HK-2 (cell line): ENCODE measurements around the gene ARR3.
A peak's percentile ranks its signal among the peaks of the same experiment; 100 is the strongest.
"Not testable (repeated sequence)": the region's sequence is repeated elsewhere in the genome, so short reads cannot be mapped to it uniquely, and the experiment has no call there.

Experiments used
- DNase-seq: peaks from one replicate; pipeline ENCODE4 v3.0.0-alpha.2; 2018; ENCODE audit not compliant: unreplicated experiment

Gene ARR3

GRCh38 chrX:70280573-70280972, 12.4 kb downstream of the ARR3 start:
- DNase-seq = no peak

DNA sequence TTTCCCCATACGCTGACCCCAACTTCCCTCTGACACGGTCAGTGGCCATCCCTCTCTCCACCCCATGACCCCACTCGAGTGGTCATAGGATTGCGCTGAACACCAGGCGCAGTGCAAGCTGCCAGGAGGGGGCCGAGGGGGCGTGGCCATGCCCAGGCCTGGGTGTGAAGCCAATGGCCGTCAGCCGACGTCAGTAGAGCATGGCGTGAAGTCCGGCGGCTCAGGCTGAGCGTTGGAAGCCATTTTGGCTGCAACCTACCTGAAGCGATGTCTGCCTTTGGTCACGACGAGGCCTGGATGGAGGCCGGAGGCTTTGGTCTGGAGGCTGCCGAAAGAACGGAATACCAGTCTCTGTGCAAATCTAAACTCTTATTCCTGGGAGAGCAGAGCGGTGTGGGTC, 13.8 kb downstream of the ARR3 start, which contains the start of gene RAB41:
Gene RAB41, plus strand, starts transcription at position 222 of the 400 bp plus-strand sequence. Its CDS starts 46 bp downstream, at position 268.
- no peak for DNase-seq

- no peak for DNase-seq
Observed at GRCh38 chrX:70289168-70289792, 21.1 kb downstream of the ARR3 start.

DNA sequence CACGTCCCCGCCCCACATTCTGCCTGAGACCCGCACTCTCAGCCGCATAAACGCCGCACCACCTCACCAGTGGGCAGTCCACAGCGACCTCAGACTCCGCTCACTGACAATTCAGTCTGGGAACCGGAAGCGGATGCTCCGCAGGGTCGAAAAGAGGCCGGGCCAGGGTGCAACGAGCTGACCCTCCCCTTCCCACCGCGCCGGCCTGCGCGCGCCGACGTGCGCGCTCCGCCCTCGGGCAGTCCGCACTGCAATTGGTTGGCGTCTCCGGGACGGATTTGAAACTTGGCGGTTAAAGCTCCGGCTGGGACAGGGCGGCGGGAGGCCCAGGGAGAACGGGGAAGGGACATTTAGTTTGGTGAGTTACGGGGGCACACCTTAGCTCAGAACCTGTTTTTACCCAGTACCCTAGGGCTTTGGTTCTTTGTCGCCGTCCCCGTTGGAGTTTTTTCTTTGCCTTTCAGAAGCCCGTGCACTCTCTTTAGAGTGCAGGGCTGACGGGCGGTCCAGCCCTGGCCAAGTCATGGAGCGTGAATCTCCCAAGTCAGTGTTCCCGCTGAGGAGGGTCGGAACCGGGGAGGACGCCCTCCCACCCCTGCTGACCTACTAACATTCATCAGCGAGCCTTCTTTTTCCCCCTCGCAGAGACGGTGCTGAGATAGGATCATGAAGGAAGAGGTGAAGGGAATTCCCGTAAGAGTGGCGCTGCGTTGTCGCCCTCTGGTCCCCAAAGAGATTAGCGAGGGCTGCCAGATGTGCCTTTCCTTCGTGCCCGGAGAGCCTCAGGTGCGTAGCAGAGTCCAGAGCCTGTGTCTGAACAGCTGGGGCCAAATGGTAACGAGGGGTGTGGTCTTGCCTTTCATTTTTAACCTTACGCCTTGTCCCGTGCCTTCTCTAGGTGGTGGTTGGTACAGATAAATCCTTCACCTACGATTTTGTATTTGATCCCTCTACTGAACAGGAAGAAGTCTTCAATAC, 21.9 kb downstream of the ARR3 start, which contains the start of the genes KIF4A and PDZD11:
Gene KIF4A, plus strand, starts transcription at position 312 of the 978 bp plus-strand sequence. Its CDS starts 355 bp downstream, at position 667.
Gene PDZD11, minus strand, starts transcription at position 135 of the 978 bp plus-strand sequence. CDS start 586 bp downstream, outside the sequence.
- DNase-seq = peak; percentile 88

DNA sequence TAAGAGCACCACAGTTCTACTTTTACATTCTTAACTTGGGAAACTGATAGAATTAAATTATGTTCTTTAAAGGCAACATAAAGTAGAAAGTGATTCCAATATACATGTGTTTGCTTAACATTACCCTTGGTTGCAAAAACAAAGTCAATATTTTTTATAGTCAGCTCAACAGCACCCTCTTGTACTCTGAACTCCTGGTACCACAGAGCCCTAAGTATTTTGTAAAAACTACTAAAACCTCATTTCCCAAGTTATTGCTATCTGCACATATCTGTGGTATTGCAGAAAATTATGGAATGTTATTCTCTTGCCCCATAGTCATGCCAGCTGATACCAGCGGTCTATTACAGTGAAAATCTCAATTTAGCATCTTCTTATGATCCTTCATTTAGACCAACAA, 24.7 kb downstream of the ARR3 start:
- no peak for DNase-seq

DNA sequence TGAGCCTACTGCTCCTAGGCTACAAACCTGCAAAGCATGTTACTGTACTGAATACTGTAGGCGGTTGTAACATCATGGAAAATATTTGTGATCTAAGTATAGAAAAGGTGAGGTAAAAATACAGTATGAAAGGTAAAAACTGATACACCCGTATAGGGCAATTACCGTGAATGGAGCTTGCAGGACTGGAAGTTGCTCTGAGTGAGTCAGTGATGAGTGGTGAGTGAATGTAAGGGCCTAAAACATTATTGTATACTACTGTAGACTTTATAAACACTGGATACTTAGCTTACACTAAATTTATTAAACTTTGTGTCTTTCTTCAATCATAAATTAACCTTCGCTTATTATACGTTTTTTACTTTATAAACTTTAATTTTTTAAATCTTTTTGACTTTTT, 25.5 kb downstream of the ARR3 start:
- DNase-seq = no peak

DNA sequence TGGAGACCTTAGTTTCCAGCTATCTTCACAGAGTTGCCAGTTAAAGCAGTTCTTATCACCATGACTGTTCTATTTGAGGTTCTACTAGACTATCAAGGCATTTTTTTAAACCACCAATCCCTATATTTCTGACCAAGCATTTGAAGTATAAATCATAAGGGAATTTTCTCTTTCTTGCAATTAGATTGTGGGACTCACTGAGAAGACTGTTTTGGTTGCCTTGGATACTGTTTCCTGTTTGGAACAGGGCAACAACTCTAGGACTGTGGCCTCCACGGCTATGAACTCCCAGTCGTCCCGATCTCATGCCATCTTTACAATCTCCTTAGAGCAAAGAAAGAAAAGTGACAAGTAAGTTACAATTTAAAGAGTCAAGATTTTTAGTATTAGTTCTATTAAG, 33.6 kb downstream of the ARR3 start:
- no peak for DNase-seq

DNA sequence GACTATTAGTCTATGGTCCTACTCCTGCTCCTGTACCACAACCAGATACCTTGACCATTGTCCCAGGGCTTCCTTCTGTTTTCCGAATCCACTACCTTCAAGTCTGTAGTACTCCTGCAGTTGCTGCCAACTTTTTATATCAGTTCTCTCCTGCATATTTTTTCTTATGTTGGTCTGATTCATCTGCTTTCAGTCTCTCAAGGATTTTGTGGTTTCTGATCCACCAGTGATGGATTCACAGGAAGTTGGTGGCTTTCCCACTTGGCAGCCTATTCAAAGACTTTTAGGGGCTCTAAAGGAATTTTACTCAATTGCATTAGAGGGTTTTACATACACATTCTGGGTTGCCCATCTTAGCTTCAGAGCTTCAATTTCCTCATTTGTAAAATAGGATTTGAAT, 45.4 kb downstream of the ARR3 start:
- no peak for DNase-seq

DNA sequence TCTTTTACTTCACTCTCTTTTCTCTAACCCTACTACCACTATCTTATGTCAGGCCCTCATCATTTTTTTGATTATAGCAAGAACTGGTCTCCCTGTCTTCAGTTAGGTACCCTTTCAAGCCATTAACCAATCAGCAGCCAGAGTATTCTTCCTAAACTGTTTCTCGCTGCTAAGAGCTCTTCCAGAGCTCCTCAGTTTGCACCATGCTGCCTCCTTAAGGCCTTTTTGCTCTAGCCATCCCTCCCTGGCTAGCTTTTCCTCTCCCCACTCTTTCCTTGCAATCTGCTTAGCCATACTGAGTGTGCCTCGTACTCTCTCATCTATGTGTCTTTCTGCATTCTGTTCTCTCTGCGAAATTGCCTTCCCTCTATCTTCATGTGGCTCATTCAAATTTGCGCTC, 54.6 kb downstream of the ARR3 start:
- no peak for DNase-seq

DNA sequence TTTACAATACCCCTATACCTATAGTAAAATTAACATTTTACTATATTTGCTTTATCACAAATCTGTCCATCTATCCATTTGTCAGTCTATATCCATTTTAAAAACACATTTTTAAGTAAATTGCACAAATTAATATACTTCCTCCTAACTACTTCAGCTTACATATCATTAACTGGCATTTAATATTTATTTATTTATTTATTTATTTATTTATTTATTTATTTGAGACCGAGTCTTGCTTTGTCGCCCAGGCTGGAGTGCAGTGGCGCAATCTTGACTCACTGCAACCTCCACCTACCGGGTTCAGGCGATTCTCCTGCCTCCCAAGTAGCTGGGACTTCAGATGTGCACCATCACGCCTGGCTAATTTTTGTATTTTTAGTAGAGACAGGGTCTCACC, 55.5 kb downstream of the ARR3 start:
- DNase-seq = not testable (repeated sequence)

DNA sequence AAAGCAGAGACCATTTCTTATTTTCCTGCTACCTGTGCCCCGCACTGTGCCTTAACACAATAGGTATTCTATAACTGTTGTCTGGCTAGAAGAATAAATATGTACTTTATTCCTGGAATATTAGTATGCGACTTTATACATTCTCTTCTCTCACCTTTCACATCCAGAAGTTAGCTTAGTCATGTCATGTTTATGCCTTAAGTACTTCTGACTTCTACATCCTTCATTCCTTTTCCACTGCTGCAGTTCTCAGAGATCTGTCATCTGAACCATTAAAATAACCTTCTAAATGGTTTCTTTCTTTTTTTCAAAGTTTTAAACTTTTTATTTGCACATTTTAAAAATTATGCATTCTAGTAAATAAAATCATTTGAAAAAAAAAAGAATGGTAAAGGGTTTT, 56.2 kb downstream of the ARR3 start:
- no peak for DNase-seq

GRCh38 chrX:70331161-70331560, 63.0 kb downstream of the ARR3 start:
- DNase-seq = no peak
